Measurements from ENCODE around the gene PARP15. TPM values are rescaled to one million over a fixed set of nuclear protein-coding genes. Genes with fewer than 3 reads are reported as not detected.

Gene PARP15
- total RNA-seq, 1 experiment from 2014 or later, result not detected

GRCh38 chr3:122679085-122679881 lies 101.8 kb downstream of the PARP15 start:
- Mint-ChIP-seq H3K4me3 (ENCODE audit: unreplicated experiment) (peak overlapping the region; percentile 77), H3K36me3 (ENCODE audit: insufficient read depth, unreplicated experiment) (peaks cover 4% of the 10 kb centered on the region), H3K9me3 (ENCODE audit: unreplicated experiment) (no peaks in the 10 kb centered on the region), H3K27me3 (ENCODE audit: insufficient read depth, unreplicated experiment) (no peaks in the 10 kb centered on the region), H3K4me1 (ENCODE audit: insufficient read depth, unreplicated experiment) (peaks cover 16% of the 10 kb centered on the region), H3K27ac (ENCODE audit: low read depth, unreplicated experiment) (peak overlapping the region; percentile 83)
- BruUV-seq (replicated peaks), result no TSS peak
- TF ChIP-seq, protein P1, sequence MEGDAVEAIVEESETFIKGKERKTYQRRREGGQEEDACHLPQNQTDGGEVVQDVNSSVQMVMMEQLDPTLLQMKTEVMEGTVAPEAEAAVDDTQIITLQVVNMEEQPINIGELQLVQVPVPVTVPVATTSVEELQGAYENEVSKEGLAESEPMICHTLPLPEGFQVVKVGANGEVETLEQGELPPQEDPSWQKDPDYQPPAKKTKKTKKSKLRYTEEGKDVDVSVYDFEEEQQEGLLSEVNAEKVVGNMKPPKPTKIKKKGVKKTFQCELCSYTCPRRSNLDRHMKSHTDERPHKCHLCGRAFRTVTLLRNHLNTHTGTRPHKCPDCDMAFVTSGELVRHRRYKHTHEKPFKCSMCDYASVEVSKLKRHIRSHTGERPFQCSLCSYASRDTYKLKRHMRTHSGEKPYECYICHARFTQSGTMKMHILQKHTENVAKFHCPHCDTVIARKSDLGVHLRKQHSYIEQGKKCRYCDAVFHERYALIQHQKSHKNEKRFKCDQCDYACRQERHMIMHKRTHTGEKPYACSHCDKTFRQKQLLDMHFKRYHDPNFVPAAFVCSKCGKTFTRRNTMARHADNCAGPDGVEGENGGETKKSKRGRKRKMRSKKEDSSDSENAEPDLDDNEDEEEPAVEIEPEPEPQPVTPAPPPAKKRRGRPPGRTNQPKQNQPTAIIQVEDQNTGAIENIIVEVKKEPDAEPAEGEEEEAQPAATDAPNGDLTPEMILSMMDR (IDR thresholded peaks at IDR 0.05; ENCODE audit: unreplicated experiment), result peak; percentile 77
- POLR2A ChIA-PET, result interaction anchor here (0.6 to 3.5 kb wide), 30 partner anchors 10 to 930 kb away, joined by 3 to 30 read pairs (median 4); partner anchors contain the start of genes DTX3L, FAM162A, GOLGB1 and HSPBAP1
- intact Hi-C loops (cut with micrococcal nuclease), result loop anchor here (1.0 kb wide), 3 partner anchors 119 to 286 kb away; no protein-coding TSS in a partner anchor
- DNase-seq (ENCODE audit: unreplicated experiment), result peak; percentile 86
- CTCF ChIA-PET, result interaction anchor here (0.6 to 6.9 kb wide), 60 partner anchors 9 to 1048 kb away, joined by 3 to 140 read pairs (median 4); partner anchors contain the start of genes DTX3L and PARP9

GRCh38 chr3:122679882-122680474 lies 102.5 kb downstream of the PARP15 start:
- H3K9me3 Mint-ChIP-seq (ENCODE audit: unreplicated experiment), result no peaks in the 10 kb centered on the region
- H3K27me3 Mint-ChIP-seq (ENCODE audit: insufficient read depth, unreplicated experiment), result no peaks in the 10 kb centered on the region
- BruUV-seq (replicated peaks), result no TSS peak
- POLR2A ChIA-PET, result interaction anchor here (0.6 to 3.5 kb wide), 27 partner anchors 9 to 930 kb away, joined by 3 to 30 read pairs (median 5); partner anchors contain the start of genes DTX3L, FAM162A, GOLGB1 and HSPBAP1
- H3K4me1 Mint-ChIP-seq (ENCODE audit: insufficient read depth, unreplicated experiment), result peaks cover 16% of the 10 kb centered on the region
- TF ChIP-seq, protein P1 (IDR thresholded peaks at IDR 0.05; ENCODE audit: unreplicated experiment), result no peak
- DNase-seq (ENCODE audit: unreplicated experiment), result peak; percentile 55
- peaks cover 8% of the 10 kb centered on the region for H3K36me3 Mint-ChIP-seq (ENCODE audit: insufficient read depth, unreplicated experiment)
- intact Hi-C loops (cut with micrococcal nuclease), result loop anchor here (1.0 to 5.0 kb wide), 4 partner anchors 112 to 287 kb away; partner anchors contain the start of gene HSPBAP1
- peak overlapping the region; percentile 83 for H3K27ac Mint-ChIP-seq (ENCODE audit: low read depth, unreplicated experiment)
- H3K4me3 Mint-ChIP-seq (ENCODE audit: unreplicated experiment), result peak overlapping the region; percentile 77
- CTCF ChIA-PET, result interaction anchor here (0.6 to 6.9 kb wide), 41 partner anchors 8 to 1049 kb away, joined by 3 to 140 read pairs (median 4); partner anchors contain the start of genes DTX3L and PARP9

DNA sequence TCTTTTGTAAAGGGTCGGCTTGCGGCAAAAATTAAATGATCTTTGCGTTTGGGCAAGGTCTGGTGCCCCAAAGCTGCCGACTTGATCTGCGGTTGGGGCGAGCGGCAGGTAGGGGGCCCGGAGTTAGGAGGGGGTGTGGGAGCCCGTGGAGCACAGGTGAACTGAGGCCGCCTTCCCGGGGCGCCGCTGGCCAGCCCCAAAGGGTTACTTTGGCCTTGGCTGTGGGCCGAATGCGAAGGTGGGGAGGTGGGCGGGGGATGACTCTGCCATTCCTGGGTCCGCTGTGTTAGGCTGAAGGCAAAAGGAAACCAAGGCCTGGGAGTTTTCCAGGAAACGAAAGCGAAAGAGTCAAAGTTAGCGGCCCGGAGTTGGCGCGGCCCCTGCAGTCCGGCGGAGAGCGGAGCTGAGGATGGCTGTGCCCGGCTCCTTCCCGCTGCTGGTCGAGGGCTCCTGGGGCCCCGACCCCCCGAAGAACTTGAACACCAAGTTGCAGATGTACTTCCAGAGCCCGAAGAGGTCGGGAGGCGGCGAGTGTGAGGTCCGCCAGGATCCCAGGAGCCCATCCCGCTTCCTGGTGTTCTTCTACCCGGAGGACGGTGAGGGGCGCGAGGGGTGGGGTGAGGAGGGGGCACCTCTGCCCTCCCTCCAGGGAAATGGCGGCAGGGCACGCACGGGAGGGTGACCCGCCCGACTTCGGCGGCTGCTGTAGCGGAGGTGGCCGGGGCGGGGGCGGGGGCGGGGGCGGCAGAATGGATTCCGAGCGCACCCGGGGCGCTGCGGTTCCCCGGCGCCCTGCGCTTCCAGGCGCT lies 103.2 kb downstream of the PARP15 start, which contains the start of gene PARP14:
TSS of gene PARP14 (plus strand) at position 365 of the 809 bp plus-strand sequence. CDS start at position 410, 45 bp downstream.
- H3K36me3 Mint-ChIP-seq (ENCODE audit: insufficient read depth, unreplicated experiment), result peaks cover 12% of the 10 kb centered on the region
- intact Hi-C loops (cut with micrococcal nuclease), result loop anchor here (5.0 kb wide), 1 partner anchor 112 kb away; the partner anchor contains the start of gene HSPBAP1
- POLR2A ChIA-PET, result interaction anchor here (0.6 to 3.5 kb wide), 17 partner anchors 8 to 359 kb away, joined by 3 to 30 read pairs (median 6); partner anchors contain the start of genes DTX3L, FAM162A, HSPBAP1 and PARP9
- peaks cover 16% of the 10 kb centered on the region for H3K4me1 Mint-ChIP-seq (ENCODE audit: insufficient read depth, unreplicated experiment)
- BruUV-seq (replicated peaks), result no TSS peak
- DNase-seq (ENCODE audit: unreplicated experiment), result peak; percentile 80
- peak within 1 kb of the TSS; percentile 77 for H3K4me3 Mint-ChIP-seq (ENCODE audit: unreplicated experiment)
- peak within 1 kb of the TSS; percentile 83 for H3K27ac Mint-ChIP-seq (ENCODE audit: low read depth, unreplicated experiment)
- CTCF ChIA-PET, result interaction anchor here (0.7 to 6.9 kb wide), 12 partner anchors 45 to 378 kb away, joined by 3 to 140 read pairs (median 5); partner anchors contain the start of genes DTX3L and PARP9
- TF ChIP-seq, protein P1 (IDR thresholded peaks at IDR 0.05; ENCODE audit: unreplicated experiment), result no peak
- H3K9me3 Mint-ChIP-seq (ENCODE audit: unreplicated experiment), result no peaks in the 10 kb centered on the region
- H3K27me3 Mint-ChIP-seq (ENCODE audit: insufficient read depth, unreplicated experiment), result no peaks in the 10 kb centered on the region
